Right lobe of liver (tissue), 4 donors: Measurements from ENCODE around the gene INTS13.

Experiments
- CTCF ChIP-seq, 4 donors: fragments of 200-600 bp in 3 of 4; fragments of 450-650 bp in 1 of 4; IDR thresholded peaks; one replicate each; pipeline versions ENCODE4 v1.5.1 to v1.8.0; 2016 to 2022; ENCODE audit warnings: antibody characterized with exemption in 4 of 4, mild to moderate bottlenecking in 2 of 4
- POLR2A ChIP-seq: fragments of 450-650 bp; IDR thresholded peaks from one replicate; pipeline ENCODE4 v1.6.1; 2017; ENCODE audit warnings: antibody characterized with exemption, mild to moderate bottlenecking
- donor health status: DM: no; HTN: no; CAD: no.
- donor health status: DM: no; HTN: no; CAD: no.
- donor health status: DM: no; HTN: yes; CAD: no.

- TF ChIP-seq CTCF (IDR thresholded peaks at IDR 0.05), result no peak
- TF ChIP-seq POLR2A, result no peak
These were observed 40.9 kb downstream of the INTS13 start for GRCh38 chr12:26896913-26897312.
